Left ventricle myocardium inferior (tissue), 1 donor: ENCODE data around the gene KRT80. TPM values are rescaled to one million over a fixed set of nuclear protein-coding genes. Genes with fewer than 3 reads are reported as not detected.

Source experiments
- DNase-seq: peaks from one replicate; pipeline ENCODE4 v3.0.0-alpha.2; 2020
- H3K27ac ChIP-seq: fragments of 200-600 bp; replicated peaks from 2 replicates; pipeline ENCODE4 v1.8.0; 2021
- H3K27me3 ChIP-seq: fragments of 200-600 bp; 2 replicates; pipeline ENCODE4 v1.8.0; 2021; ENCODE audit warnings: low read depth
- H3K36me3 ChIP-seq: fragments of 200-600 bp; 2 replicates; pipeline ENCODE4 v1.8.0; 2021
- H3K4me1 ChIP-seq: fragments of 200-600 bp; 2 replicates; pipeline ENCODE4 v1.8.0; 2021
- H3K4me3 ChIP-seq: fragments of 200-600 bp; 2 replicates; pipeline ENCODE4 v1.8.0; 2021; ENCODE audit warnings: mild to moderate bottlenecking, moderate library complexity
- H3K9me3 ChIP-seq: fragments of 200-600 bp; replicated peaks from 2 replicates; pipeline ENCODE4 v1.8.0; 2021
- CTCF ChIP-seq: fragments of 200-600 bp; IDR thresholded peaks from 2 replicates; pipeline ENCODE4 v1.8.0; 2021; ENCODE audit warnings: antibody characterized with exemption, mild to moderate bottlenecking, borderline replicate concordance
- intact Hi-C: fragments of 100-400 bp; cut with micrococcal nuclease; formaldehyde crosslinking; loops from one replicate; pipeline ENCODE4 v1.11.0; 2022
- total RNA-seq: library from RNA; stranded (reverse); fragmentation: NEBNext Ultra II Directional; extraction: Animal tissue kit (Norgen Biotek cat#: 25700); gene quantifications from one replicate; pipeline ENCODE4 v1.2.1, GENCODE V29; 2021
- donor health status: DM: no; HTN: yes; CAD: no; lungs with severe emphysema.

Gene KRT80
- total RNA-seq, 1 donor from 2014 or later: not detected

GRCh38 chr12:52122540-52122871 is 69.3 kb downstream of the KRT80 start:
- intact Hi-C loops: no loop called here
- Histone ChIP-seq H3K9me3 (no peaks in the 10 kb centered on the region), H3K36me3 (no peaks in the 10 kb centered on the region), H3K4me3 (no peak overlapping the region), H3K27ac (no peak overlapping the region), H3K4me1 (peaks cover 42% of the 10 kb centered on the region), H3K27me3 (peaks cover 31% of the 10 kb centered on the region)
- no peak for TF ChIP-seq CTCF
- no peak for DNase-seq

- peaks cover 31% of the 10 kb centered on the region for H3K27me3 ChIP-seq
- H3K36me3 ChIP-seq: no peaks in the 10 kb centered on the region
- H3K4me3 ChIP-seq: no peak overlapping the region
- H3K4me1 ChIP-seq: peaks cover 37% of the 10 kb centered on the region
- peak; percentile 70 for DNase-seq
- no peaks in the 10 kb centered on the region for H3K9me3 ChIP-seq
- peak; percentile 86 for TF ChIP-seq CTCF
- intact Hi-C loops: no loop called here
- H3K27ac ChIP-seq: no peak overlapping the region
These were observed 69.8 kb downstream of the KRT80 start for GRCh38 chr12:52121824-52122539.

GRCh38 chr12:52120951-52121823 is 70.6 kb downstream of the KRT80 start:
- Histone ChIP-seq H3K27me3 (peaks cover 38% of the 10 kb centered on the region), H3K9me3 (no peaks in the 10 kb centered on the region), H3K27ac (no peak overlapping the region), H3K36me3 (no peaks in the 10 kb centered on the region), H3K4me1 (peaks cover 31% of the 10 kb centered on the region), H3K4me3 (no peak overlapping the region)
- TF ChIP-seq CTCF: no peak
- intact Hi-C loops: no loop called here
- DNase-seq: no peak

GRCh38 chr12:52119398-52120254 is 72.2 kb downstream of the KRT80 start:
- DNase-seq: peak; percentile 27
- no peak overlapping the region for H3K27ac ChIP-seq
- intact Hi-C loops: no loop called here

More at GRCh38 chr12:52119398-52120254, 72.2 kb downstream of the KRT80 start:
- Histone ChIP-seq H3K4me3 (no peak overlapping the region), H3K4me1 (peaks cover 17% of the 10 kb centered on the region), H3K36me3 (no peaks in the 10 kb centered on the region), H3K9me3 (no peaks in the 10 kb centered on the region), H3K27me3 (peaks cover 54% of the 10 kb centered on the region)
- TF ChIP-seq CTCF: peak; percentile 70

Other genes starting within 250 kb of the KRT80 start
- gene ACVR1B, start 240.3 kb downstream of the KRT80 start, total RNA-seq: 8.5 TPM
- gene TAMALIN, start 185.1 kb downstream of the KRT80 start, total RNA-seq: 20.0 TPM
- gene NR4A1, start 140.6 kb downstream of the KRT80 start, total RNA-seq: 55.5 TPM
- gene ATG101, start 122.0 kb downstream of the KRT80 start, total RNA-seq: 23.8 TPM
- 0.30 TPM for gene SMIM41, start 112.3 kb downstream of the KRT80 start, total RNA-seq
- gene KRT7, start 41.2 kb upstream of the KRT80 start, total RNA-seq: not detected
- gene KRT86, start 82.6 kb upstream of the KRT80 start, total RNA-seq: not detected
- gene KRT81, start 99.5 kb upstream of the KRT80 start, total RNA-seq: not detected
- gene KRT83, start 129.4 kb upstream of the KRT80 start, total RNA-seq: not detected
- not detected for gene KRT85, start 175.5 kb upstream of the KRT80 start, total RNA-seq
- gene KRT84, start 193.6 kb upstream of the KRT80 start, total RNA-seq: not detected
- gene KRT82, start 214.3 kb upstream of the KRT80 start, total RNA-seq: not detected
- gene KRT75, start 242.4 kb upstream of the KRT80 start, total RNA-seq: not detected